GM12878 (cell line): ENCODE measurements around the gene GNAI2. TPM values are rescaled to one million over a fixed set of nuclear protein-coding genes. Genes with fewer than 3 reads are reported as not detected.

ENCODE experiments used
- ATAC-seq: fragments of 200-7000 bp; cut with Tn5 transposase; 3 replicates; pipeline ENCODE4 v1.9.1; 2020; ENCODE audit warnings: mild to moderate bottlenecking, moderate library complexity
- BruUV-seq: library from RNA; stranded (reverse); fragments of 400-500 nt; replicated peaks from 2 replicates; lab custom pipeline; 2021; lab: Mats Ljungman, UMichigan
- CTCF ChIA-PET: fragments of 300-600 bp; sonication (Branson Sonifier 250); formaldehyde crosslinking; extraction: SDS; loops from one replicate; lab custom pipeline; 2021; ENCODE audit warnings: inconsistent platforms; lab: Yijun Ruan, JAX
- POLR2A ChIA-PET: fragments of 350-600 bp; formaldehyde crosslinking; extraction: SDS; loops from one replicate; lab custom pipeline; 2021; ENCODE audit warnings: inconsistent platforms; lab: Charles Lee
- RAD21 ChIA-PET: fragments of 300-600 bp; sonication (Branson Sonifier 250); formaldehyde crosslinking; loops from one replicate; lab custom pipeline; 2023; ENCODE audit warnings: antibody characterized with exemption; ENCODE audit not compliant: unreplicated experiment; lab: Charles Lee
- SMC1A ChIA-PET: fragments of 300-600 bp; sonication (Branson Sonifier 250); formaldehyde crosslinking; loops from one replicate; lab custom pipeline; 2023; ENCODE audit not compliant: unreplicated experiment, uncharacterized antibody; lab: Charles Lee
- DNase-seq: peaks from one replicate; pipeline ENCODE4 v3.0.0-alpha.2; 2011; ENCODE audit warnings: low read depth, low spot score
- FAIRE-seq: peaks from 3 replicates; lab custom pipeline; 2011; peaks lifted over from hg19 to GRCh38; lab: Jason Lieb, UNC
- H2AFZ ChIP-seq: 2 replicates; pipeline ENCODE4 v1.6.0; 2011; ENCODE audit warnings: low read depth, low read length, control low read depth; ENCODE audit not compliant: control insufficient read depth
- H3K27ac ChIP-seq: 2 replicates; pipeline ENCODE4 v1.5.1; 2011; ENCODE audit warnings: control low read depth; ENCODE audit not compliant: control insufficient read depth, insufficient read depth
- H3K27me3 ChIP-seq, 2 experiments: replicated peaks in 1 of 2; 2 replicates each; pipeline versions ENCODE4 v1.6.0 to v1.6.1; 2011; ENCODE audit warnings: low read length in 1 of 2; ENCODE audit not compliant: control insufficient read depth in 2 of 2, insufficient read depth in 2 of 2
- H3K36me3 ChIP-seq, 2 experiments: 2 replicates each; pipeline ENCODE4 v1.5.1; 2011; ENCODE audit warnings: low read length in 1 of 2; ENCODE audit not compliant: control insufficient read depth in 2 of 2, insufficient read depth in 2 of 2
- H3K4me1 ChIP-seq: 2 replicates; pipeline ENCODE4 v1.6.1; 2011; ENCODE audit warnings: mild to moderate bottlenecking, low read length, moderate library complexity, mixed read lengths; ENCODE audit not compliant: control insufficient read depth, insufficient read depth
- H3K4me2 ChIP-seq: 2 replicates; pipeline ENCODE4 v1.6.0; 2011; ENCODE audit warnings: control low read depth; ENCODE audit not compliant: control insufficient read depth, insufficient read depth
- H3K4me3 ChIP-seq: fragments of 200-600 bp; sonication (generic); 2 replicates; pipeline ENCODE4 v1.5.1; 2016
- H3K79me2 ChIP-seq: 2 replicates; pipeline ENCODE4 v1.6.0; 2011; ENCODE audit warnings: low read length; ENCODE audit not compliant: control insufficient read depth, insufficient read depth
- H3K9ac ChIP-seq: 2 replicates; pipeline ENCODE4 v1.8.0; 2011; ENCODE audit warnings: low read length, control low read depth, mixed read lengths; ENCODE audit not compliant: control insufficient read depth, insufficient read depth
- H3K9me3 ChIP-seq: replicated peaks from 3 replicates; pipeline ENCODE4 v1.5.1; 2011; ENCODE audit warnings: mild to moderate bottlenecking, low read length; ENCODE audit not compliant: control insufficient read depth, insufficient read depth
- H4K20me1 ChIP-seq: 2 replicates; pipeline ENCODE4 v1.6.0; 2011; ENCODE audit not compliant: control insufficient read depth, insufficient read depth
- BACH1 ChIP-seq: fragments of 450-650 bp; IDR thresholded peaks from 2 replicates; pipeline ENCODE4 v1.6.1; 2017; ENCODE audit warnings: mild to moderate bottlenecking, borderline replicate concordance
- CBX3 ChIP-seq: fragments of 200-600 bp; sonication (generic); IDR thresholded peaks from 2 replicates; pipeline ENCODE4 v1.6.1; 2016; ENCODE audit warnings: low read depth, borderline replicate concordance
- CEBPB ChIP-seq, 2 experiments: fragments of 150-350 bp in 1 of 2; IDR thresholded peaks; 2 replicates each; pipeline ENCODE4 v1.6.1; 2012 to 2014; ENCODE audit warnings: low read depth in 2 of 2, low read length in 2 of 2, borderline replicate concordance in 1 of 2, inconsistent platforms in 1 of 2
- GATAD2B ChIP-seq: fragments of 450-650 bp; conservative IDR thresholded peaks from 2 replicates; pipeline ENCODE4 v1.6.1; 2017; ENCODE audit warnings: low read depth, mild to moderate bottlenecking, moderate library complexity
- HDGF ChIP-seq: fragments of 450-650 bp; IDR thresholded peaks from 2 replicates; pipeline ENCODE4 v1.6.1; 2016; ENCODE audit warnings: antibody characterized with exemption
- IKZF1 ChIP-seq: fragments of 450-650 bp; conservative IDR thresholded peaks from 2 replicates; pipeline ENCODE4 v1.6.1; 2017; ENCODE audit warnings: antibody characterized with exemption, mild to moderate bottlenecking
- NBN ChIP-seq: fragments of 450-650 bp; IDR thresholded peaks from 2 replicates; pipeline ENCODE4 v1.6.1; 2016
- NFXL1 ChIP-seq: fragments of 450-650 bp; IDR thresholded peaks from 2 replicates; pipeline ENCODE4 v1.6.1; 2017; ENCODE audit warnings: antibody characterized with exemption, mild to moderate bottlenecking, borderline replicate concordance
- NKRF ChIP-seq: fragments of 450-650 bp; conservative IDR thresholded peaks from 2 replicates; pipeline ENCODE4 v1.6.1; 2017; ENCODE audit warnings: mild to moderate bottlenecking, moderate library complexity
- NR2C1 ChIP-seq: fragments of 450-650 bp; IDR thresholded peaks from 2 replicates; pipeline ENCODE4 v1.6.1; 2017; ENCODE audit warnings: antibody characterized with exemption, mild to moderate bottlenecking, moderate library complexity
- PAX8 ChIP-seq: fragments of 450-650 bp; IDR thresholded peaks from 2 replicates; pipeline ENCODE4 v1.6.1; 2017; ENCODE audit warnings: mild to moderate bottlenecking, moderate library complexity
- RB1 ChIP-seq: fragments of 450-650 bp; formaldehyde crosslinking; IDR thresholded peaks from 2 replicates; pipeline ENCODE4 v1.6.1; 2017; ENCODE audit warnings: mild to moderate bottlenecking, borderline replicate concordance
- SMAD1 ChIP-seq: fragments of 450-650 bp; IDR thresholded peaks from 2 replicates; pipeline ENCODE4 v1.6.1; 2018; ENCODE audit warnings: mild to moderate bottlenecking, low read depth; ENCODE audit not compliant: partially characterized antibody
- SREBF2 ChIP-seq: IDR thresholded peaks from 2 replicates; pipeline ENCODE4 v1.6.1; 2012; ENCODE audit warnings: mild to moderate bottlenecking, low read length
- TCF3 ChIP-seq: IDR thresholded peaks from 2 replicates; pipeline ENCODE4 v1.6.1; 2012; ENCODE audit warnings: low read depth, mild to moderate bottlenecking, low read length, borderline replicate concordance; ENCODE audit not compliant: insufficient read depth
- ZNF24 ChIP-seq: fragments of 450-650 bp; IDR thresholded peaks from 2 replicates; pipeline ENCODE4 v1.6.1; 2017; ENCODE audit warnings: antibody characterized with exemption, mild to moderate bottlenecking
- ZNF592 ChIP-seq: fragments of 450-650 bp; IDR thresholded peaks from 2 replicates; pipeline ENCODE4 v1.6.1; 2017; ENCODE audit warnings: mild to moderate bottlenecking, moderate library complexity
- WGBS: methylation state at CpG from one replicate; pipeline ENCODE4 v1.1.6; 2016; ENCODE audit warnings: low lambda C conversion rate; ENCODE audit not compliant: insufficient replicate concordance, insufficient coverage; ENCODE audit errors: missing lambda C conversion rate; 5-methylcytosine and 5-hydroxymethylcytosine counted together
- in situ Hi-C: fragments of 300-500 bp; cut with MboI; formaldehyde crosslinking; loops from 9 replicates; pipeline ENCODE4 v1.14.3; 2018; ENCODE audit warnings: mixed read lengths
- intact Hi-C: fragments of 100-400 bp; cut with micrococcal nuclease; formaldehyde crosslinking; loops from one replicate; pipeline ENCODE4 v1.14.2; 2022; ENCODE audit not compliant: unreplicated experiment
- polyA plus RNA-seq, 11 experiments: library from polyadenylated mRNA; depleted of rRNA in 4 of 11; unstranded in 6 of 11; stranded (reverse) in 5 of 11; fragments of >200 nt; fragmentation: Nextera tagmentation in 4 of 11; fragmentation: Illumina TruSeq in 1 of 11; extraction: Ambion mirVana in 4 of 11; extraction: Trizol in 1 of 11; gene quantifications; 1 replicate in 1 of 11; 2 replicates in 10 of 11; pipeline versions ENCODE4 v1.2.1 to v1.2.3, GENCODE V29; 2011 to 2016; ENCODE audit warnings: inconsistent platforms in 2 of 11, missing spikeins in 2 of 11, low read depth in 1 of 11
- total RNA-seq, 4 experiments: library from RNA; depleted of rRNA in 3 of 4; stranded (reverse); fragments of >200 nt in 3 of 4; fragmentation: Illumina TruSeq in 1 of 4; extraction: Trizol in 1 of 4; gene quantifications; 2 replicates each; pipeline versions ENCODE4 v1.2.1 to v1.2.3, GENCODE V29; 2013 to 2021

The GNAI2 gene
- total and polyA plus RNA-seq, 10 of the 15 experiments (the other 5 are each of a cell fraction or from before 2014, with no cell fraction given): 5.0 to 346 (median 237) TPM

GRCh38 chr3:50262778-50263177 lies 26.8 kb downstream of the GNAI2 start (continued):
- TF ChIP-seq NKRF (no peak), PAX8 (no peak), SREBF2 (no peak)

- no peak overlapping the region for H3K27ac ChIP-seq
- no peak overlapping the region for H2AFZ ChIP-seq
- FAIRE-seq (no peak), DNase-seq (no peak), ATAC-seq (no peak)
- H3K27me3 ChIP-seq: peaks cover 0 to 4% of the 10 kb centered on the region in 2 experiments; a peak in 1 of 4 replicates
- H3K9me3 ChIP-seq: no peaks in the 10 kb centered on the region
- 21% methylated on average over 6 of the region's 6 CpGs for WGBS
- intact Hi-C loops: no loop called here
- H3K79me2 ChIP-seq: no peaks in the 10 kb centered on the region
- no peak overlapping the region for H3K4me2 ChIP-seq
- no peaks in the 10 kb centered on the region for H3K36me3 ChIP-seq
- H4K20me1 ChIP-seq: no peaks in the 10 kb centered on the region
- ChIA-PET POLR2A (interaction anchor here (0.6 kb wide), 1 partner anchor 103 kb away, joined by 4 read pairs; no protein-coding TSS in a partner anchor), CTCF (interaction anchor here (1.0 to 7.9 kb wide), 3 partner anchors 17 to 69 kb away, joined by 3 to 43 read pairs (median 4); no protein-coding TSS in a partner anchor), SMC1A (interaction anchor here (1.0 to 1.3 kb wide), 2 partner anchors 9 to 36 kb away, joined by 3 read pairs; no protein-coding TSS in a partner anchor), RAD21 (interaction anchor here (1.7 kb wide), 1 partner anchor 17 kb away, joined by 5 read pairs; no protein-coding TSS in a partner anchor)
- peaks cover 14% of the 10 kb centered on the region for H3K4me1 ChIP-seq
- in situ Hi-C loops: no loop called here
- no peak overlapping the region for H3K4me3 ChIP-seq
- no peak overlapping the region for H3K9ac ChIP-seq
- BruUV-seq: no TSS peak
- TF ChIP-seq ZNF24 (no peak), HDGF (no peak), GATAD2B (no peak), ZNF592 (no peak), CEBPB (IDR thresholded peaks at IDR 0.05; ENCODE audit: borderline replicate concordance in 1 of 2, low read depth in 2 of 2, low read length in 2 of 2) (no peak), NR2C1 (no peak), TCF3 (no peak), SMAD1 (no peak), RB1 (no peak), IKZF1 (no peak), CBX3 (no peak), BACH1 (no peak), NFXL1 (no peak), NBN (no peak)
Observed at GRCh38 chr3:50263478-50264382, 27.7 kb downstream of the GNAI2 start.
